GM18861 (cell line): Measurements from ENCODE around the gene NMNAT1.
"Not testable (repeated sequence)": the region's sequence is repeated elsewhere in the genome, so short reads cannot be mapped to it uniquely, and the experiment has no call there.

Source experiments
- ATAC-seq: cut with Tn5 transposase; IDR thresholded peaks from one replicate; pipeline ENCODE4 v1.9.1; 2021; ENCODE audit not compliant: unreplicated experiment

The NMNAT1 gene

GRCh38 chr1:9917901-9918300 is 25.4 kb upstream of the NMNAT1 start:
- ATAC-seq = no peak

- ATAC-seq = no peak
Observed at GRCh38 chr1:9920606-9921005, 22.7 kb upstream of the NMNAT1 start.

GRCh38 chr1:9922342-9922741 is 20.9 kb upstream of the NMNAT1 start:
- no peak for ATAC-seq

DNA sequence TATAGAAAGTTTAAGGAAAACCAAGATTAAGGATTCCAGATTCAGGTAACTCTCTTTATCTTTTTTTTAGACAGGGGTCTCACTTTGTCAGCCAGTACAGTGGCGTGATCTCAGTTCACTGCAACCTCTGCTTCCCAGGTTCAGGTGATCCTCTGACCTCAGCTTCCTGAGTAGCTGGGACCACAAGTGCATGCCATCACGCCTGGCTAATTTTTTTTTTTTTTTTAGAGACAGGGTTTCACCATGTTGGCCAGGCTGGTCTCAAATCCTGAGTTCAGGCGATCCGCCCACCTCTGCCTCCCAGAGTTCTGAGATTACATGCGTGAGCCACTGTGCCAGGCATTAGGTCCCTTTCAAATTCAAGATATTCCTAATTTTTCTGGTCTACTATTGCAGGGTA is 16.0 kb upstream of the NMNAT1 start:
- ATAC-seq = no peak

- no peak for ATAC-seq
Observed at GRCh38 chr1:9929431-9930385, 13.6 kb upstream of the NMNAT1 start.

GRCh38 chr1:9942399-9942938 is 806 bp upstream of the NMNAT1 start:
- ATAC-seq = peak; percentile 5

DNA sequence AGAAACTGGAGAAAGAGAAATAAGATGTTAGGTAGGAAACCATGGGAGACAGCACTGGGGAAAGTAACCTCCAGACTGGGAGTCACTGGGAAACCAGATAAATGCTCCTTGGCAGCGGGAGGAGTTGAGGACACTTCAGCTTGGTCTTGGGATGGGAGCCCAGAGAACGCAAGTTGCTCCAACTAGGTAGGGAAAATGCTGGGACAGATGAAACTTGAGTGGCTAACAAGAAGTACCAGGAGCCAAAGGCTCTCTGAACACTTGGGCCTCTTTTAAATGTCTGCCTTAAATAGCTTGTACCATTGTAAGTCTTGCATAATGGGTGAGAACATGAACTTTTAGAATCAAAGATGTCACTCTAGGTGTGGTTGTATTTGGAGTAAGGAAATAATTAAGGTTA is 3.0 kb downstream of the NMNAT1 start:
- ATAC-seq = no peak

DNA sequence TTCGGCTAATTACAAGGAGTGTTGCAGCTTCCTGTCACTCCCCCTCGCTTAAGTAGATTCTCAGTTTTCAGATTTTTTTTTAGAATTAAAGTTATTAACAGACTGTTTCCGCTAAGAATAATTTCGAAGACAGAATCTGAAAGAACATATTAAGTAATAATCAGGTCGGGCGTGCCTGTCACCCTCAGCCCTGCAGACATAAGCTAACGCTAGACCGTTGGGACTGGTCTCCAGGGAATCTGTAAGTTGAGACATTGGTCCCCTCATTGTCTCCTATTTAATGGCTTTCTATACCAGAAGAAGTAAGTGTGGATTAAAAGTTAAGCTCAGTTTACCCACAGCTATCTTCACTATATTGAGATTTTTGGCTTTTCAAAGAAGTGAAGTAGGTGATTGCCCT is 14.5 kb downstream of the NMNAT1 start:
- ATAC-seq = no peak

GRCh38 chr1:9960011-9960410 is 16.7 kb downstream of the NMNAT1 start:
- ATAC-seq = no peak

- peak; percentile 60 for ATAC-seq
Observed at GRCh38 chr1:9960706-9961562, 17.7 kb downstream of the NMNAT1 start.

GRCh38 chr1:9984253-9984652 is 41.0 kb downstream of the NMNAT1 start:
- no peak for ATAC-seq

GRCh38 chr1:9985001-9985400 is 41.7 kb downstream of the NMNAT1 start:
- no peak for ATAC-seq

DNA sequence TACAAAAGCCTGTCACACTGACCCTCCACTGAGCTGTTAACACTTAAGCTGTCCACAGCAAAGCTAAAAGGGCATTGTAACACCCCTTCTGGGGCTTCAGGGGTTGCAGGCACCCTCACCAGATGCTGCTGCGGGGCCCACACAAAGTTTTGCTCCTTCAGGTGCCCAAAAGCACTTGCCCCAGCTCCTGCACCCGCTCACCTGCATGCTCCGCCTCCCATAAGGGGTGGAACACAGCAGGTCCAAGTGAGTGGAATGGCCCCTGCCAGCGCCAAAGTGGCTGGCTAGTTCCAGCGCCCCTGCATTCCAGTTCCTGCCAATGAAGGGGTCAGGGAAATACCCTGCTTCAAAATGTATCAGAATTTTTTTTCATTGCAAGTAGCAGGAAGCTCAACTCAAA is 46.5 kb downstream of the NMNAT1 start:
- ATAC-seq = no peak

GRCh38 chr1:9990944-9991343 is 47.7 kb downstream of the NMNAT1 start:
- no peak for ATAC-seq

- no peak for ATAC-seq
Observed at GRCh38 chr1:9992910-9993309, 49.6 kb downstream of the NMNAT1 start.

- ATAC-seq = no peak
Observed at GRCh38 chr1:9993561-9994075, 50.3 kb downstream of the NMNAT1 start.

DNA sequence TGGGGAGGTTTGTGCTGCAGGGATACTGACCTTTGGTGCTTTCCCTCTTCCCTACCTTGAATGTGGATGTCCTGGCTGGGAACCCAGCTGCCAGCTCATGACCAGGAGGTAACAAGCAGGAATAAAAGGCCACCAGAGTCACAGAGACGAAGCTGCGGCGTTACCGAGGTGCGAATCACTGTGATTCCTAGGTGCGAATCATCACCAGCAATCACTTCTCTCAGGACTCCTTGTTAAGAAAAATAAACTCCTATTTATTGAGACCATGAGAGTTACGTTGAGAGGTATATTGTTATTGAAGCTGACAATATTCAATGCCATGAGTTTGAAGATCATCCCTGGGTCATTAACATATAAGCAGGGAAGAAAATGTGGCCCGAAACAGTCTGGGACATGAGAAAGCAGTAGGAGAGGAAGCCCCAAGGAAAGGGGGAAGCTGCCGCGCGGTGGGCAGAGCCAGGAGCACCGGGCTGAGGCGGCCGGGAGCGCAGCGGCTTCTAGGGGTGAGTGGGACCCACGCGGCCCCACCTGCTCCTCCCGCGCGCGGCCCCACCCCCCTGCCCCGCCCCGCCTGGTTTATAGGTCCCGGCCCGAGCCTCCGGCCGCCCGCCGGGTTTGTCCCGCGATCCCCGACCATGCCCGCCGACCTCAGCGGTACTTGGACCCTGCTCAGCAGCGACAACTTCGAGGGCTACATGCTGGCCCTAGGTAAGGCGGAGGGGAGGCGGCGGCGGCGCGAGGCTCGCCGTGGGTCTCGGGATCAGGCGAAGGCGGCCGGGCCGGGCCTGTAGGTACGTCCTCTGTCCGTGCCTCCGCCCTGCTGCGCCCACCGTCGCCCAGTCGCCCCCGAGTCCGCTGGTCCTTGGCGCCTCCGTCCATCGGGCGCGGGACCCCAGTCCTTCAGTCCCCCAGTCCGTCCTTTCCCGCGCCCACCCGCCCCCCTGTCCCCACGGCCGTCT is 53.6 kb downstream of the NMNAT1 start, which contains the start of gene RBP7:
RBP7 (plus strand) TSS at position 605 of the 959 bp plus-strand sequence; CDS start at position 636, 31 bp downstream.
- ATAC-seq = no peak

DNA sequence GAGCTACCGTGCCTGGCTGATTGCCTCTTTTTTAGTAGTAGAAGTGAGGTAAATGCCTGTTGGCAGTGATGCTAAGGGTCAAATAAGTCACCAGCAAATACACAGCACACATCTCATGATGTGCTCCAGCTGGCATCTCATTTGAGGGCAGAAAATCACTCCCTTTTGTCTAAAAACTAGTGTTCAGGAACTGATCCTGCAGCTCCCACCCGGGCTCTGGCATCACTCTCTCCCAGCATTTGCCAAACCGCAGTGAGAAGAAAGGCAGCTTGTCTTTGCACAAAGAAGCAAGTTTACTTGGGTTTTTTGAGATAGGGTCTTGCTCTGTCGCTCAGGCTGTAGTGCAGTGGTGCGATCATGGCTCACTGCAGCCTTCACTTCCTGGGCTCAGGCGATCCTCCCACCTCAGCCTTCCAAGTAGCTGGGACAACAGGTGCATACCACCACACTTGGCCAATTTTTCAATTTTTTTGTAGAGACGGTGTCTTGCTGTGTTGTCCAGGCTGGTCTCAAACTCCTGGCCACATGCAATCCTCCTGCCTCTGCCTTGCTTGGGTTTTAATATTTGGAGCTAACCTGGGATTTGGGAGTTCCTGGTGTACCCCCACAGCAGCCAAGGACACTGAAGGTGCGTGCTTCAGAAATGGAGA is 57.9 kb downstream of the NMNAT1 start:
- ATAC-seq = no peak

- ATAC-seq = not testable (repeated sequence)
Observed at GRCh38 chr1:10005248-10005647, 62.0 kb downstream of the NMNAT1 start.

- ATAC-seq = no peak
Observed at GRCh38 chr1:10007169-10007568, 63.9 kb downstream of the NMNAT1 start.
